ENCODE results near the gene MARVELD2.

The MARVELD2 gene

GRCh38 chr5:69491838-69492390 lies 77.0 kb downstream of the MARVELD2 start:
- ChIA-PET CTCF (no interaction called here), POLR2A (no interaction called here)
- TF ChIP-seq ZNF121 (tag by site-specific recombination; IDR thresholded peaks at IDR 0.05) = no peak
- TF ChIP-seq, protein P1, sequence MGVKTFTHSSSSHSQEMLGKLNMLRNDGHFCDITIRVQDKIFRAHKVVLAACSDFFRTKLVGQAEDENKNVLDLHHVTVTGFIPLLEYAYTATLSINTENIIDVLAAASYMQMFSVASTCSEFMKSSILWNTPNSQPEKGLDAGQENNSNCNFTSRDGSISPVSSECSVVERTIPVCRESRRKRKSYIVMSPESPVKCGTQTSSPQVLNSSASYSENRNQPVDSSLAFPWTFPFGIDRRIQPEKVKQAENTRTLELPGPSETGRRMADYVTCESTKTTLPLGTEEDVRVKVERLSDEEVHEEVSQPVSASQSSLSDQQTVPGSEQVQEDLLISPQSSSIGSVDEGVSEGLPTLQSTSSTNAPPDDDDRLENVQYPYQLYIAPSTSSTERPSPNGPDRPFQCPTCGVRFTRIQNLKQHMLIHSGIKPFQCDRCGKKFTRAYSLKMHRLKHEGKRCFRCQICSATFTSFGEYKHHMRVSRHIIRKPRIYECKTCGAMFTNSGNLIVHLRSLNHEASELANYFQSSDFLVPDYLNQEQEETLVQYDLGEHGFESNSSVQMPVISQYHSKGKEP (tag by site-specific recombination; IDR thresholded peaks at IDR 0.05) = 0 out of 2 replicates have a peak, but pooled peaks have one; percentile 3
- TF ChIP-seq ZNF391 (tag by site-specific recombination; IDR thresholded peaks at IDR 0.05; ENCODE audit: borderline replicate concordance, low read depth) = 0 out of 2 replicates have a peak, but pooled peaks have one; percentile 11
- peak; percentile 87; the same call in 1 of the 2 replicates for TF ChIP-seq ZBTB7A (tag by site-specific recombination; IDR thresholded peaks at IDR 0.05; ENCODE audit: low read depth)
- no peak for TF ChIP-seq YY2 (tag by site-specific recombination; IDR thresholded peaks at IDR 0.05)
- TF ChIP-seq ZNF223 (tag by site-specific recombination; IDR thresholded peaks at IDR 0.05) = peak; percentile 99
- 0 out of 2 replicates have a peak, but pooled peaks have one; percentile 70 for TF ChIP-seq ZNF324 (tag by site-specific recombination; IDR thresholded peaks at IDR 0.05)
- TF ChIP-seq, protein P2, sequence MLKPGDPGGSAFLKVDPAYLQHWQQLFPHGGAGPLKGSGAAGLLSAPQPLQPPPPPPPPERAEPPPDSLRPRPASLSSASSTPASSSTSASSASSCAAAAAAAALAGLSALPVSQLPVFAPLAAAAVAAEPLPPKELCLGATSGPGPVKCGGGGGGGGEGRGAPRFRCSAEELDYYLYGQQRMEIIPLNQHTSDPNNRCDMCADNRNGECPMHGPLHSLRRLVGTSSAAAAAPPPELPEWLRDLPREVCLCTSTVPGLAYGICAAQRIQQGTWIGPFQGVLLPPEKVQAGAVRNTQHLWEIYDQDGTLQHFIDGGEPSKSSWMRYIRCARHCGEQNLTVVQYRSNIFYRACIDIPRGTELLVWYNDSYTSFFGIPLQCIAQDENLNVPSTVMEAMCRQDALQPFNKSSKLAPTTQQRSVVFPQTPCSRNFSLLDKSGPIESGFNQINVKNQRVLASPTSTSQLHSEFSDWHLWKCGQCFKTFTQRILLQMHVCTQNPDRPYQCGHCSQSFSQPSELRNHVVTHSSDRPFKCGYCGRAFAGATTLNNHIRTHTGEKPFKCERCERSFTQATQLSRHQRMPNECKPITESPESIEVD (tag by site-specific recombination; IDR thresholded peaks at IDR 0.05) = no peak
- TF ChIP-seq ZNF184 (tag by site-specific recombination; IDR thresholded peaks at IDR 0.05) = no peak
- TF ChIP-seq ZBTB10 (tag by site-specific recombination; IDR thresholded peaks at IDR 0.05) = 0 out of 2 replicates have a peak, but pooled peaks have one; percentile 73
- peak; percentile 100 for TF ChIP-seq ZNF423 (tag by site-specific recombination; IDR thresholded peaks at IDR 0.05)
- no peak for TF ChIP-seq ZNF701 (tag by site-specific recombination; IDR thresholded peaks at IDR 0.05)
- peak; percentile 68; the same call in 1 of the 2 replicates for TF ChIP-seq ZFP3 (tag by site-specific recombination; IDR thresholded peaks at IDR 0.05; ENCODE audit: low read depth)
- no peak; the same call in 1 of the 2 replicates for TF ChIP-seq ZSCAN30 (tag by site-specific recombination; IDR thresholded peaks at IDR 0.05)
- peak; percentile 91 for TF ChIP-seq ZNF335 (tag by site-specific recombination; conservative IDR thresholded peaks at IDR 0.05)
- peak; percentile 72 for TF ChIP-seq ZBTB11 (tag by site-specific recombination; conservative IDR thresholded peaks at IDR 0.05; ENCODE audit: low read depth)
- no peak for TF ChIP-seq ZNF366 (tag by site-specific recombination; conservative IDR thresholded peaks at IDR 0.05)
- TF ChIP-seq, protein P3, sequence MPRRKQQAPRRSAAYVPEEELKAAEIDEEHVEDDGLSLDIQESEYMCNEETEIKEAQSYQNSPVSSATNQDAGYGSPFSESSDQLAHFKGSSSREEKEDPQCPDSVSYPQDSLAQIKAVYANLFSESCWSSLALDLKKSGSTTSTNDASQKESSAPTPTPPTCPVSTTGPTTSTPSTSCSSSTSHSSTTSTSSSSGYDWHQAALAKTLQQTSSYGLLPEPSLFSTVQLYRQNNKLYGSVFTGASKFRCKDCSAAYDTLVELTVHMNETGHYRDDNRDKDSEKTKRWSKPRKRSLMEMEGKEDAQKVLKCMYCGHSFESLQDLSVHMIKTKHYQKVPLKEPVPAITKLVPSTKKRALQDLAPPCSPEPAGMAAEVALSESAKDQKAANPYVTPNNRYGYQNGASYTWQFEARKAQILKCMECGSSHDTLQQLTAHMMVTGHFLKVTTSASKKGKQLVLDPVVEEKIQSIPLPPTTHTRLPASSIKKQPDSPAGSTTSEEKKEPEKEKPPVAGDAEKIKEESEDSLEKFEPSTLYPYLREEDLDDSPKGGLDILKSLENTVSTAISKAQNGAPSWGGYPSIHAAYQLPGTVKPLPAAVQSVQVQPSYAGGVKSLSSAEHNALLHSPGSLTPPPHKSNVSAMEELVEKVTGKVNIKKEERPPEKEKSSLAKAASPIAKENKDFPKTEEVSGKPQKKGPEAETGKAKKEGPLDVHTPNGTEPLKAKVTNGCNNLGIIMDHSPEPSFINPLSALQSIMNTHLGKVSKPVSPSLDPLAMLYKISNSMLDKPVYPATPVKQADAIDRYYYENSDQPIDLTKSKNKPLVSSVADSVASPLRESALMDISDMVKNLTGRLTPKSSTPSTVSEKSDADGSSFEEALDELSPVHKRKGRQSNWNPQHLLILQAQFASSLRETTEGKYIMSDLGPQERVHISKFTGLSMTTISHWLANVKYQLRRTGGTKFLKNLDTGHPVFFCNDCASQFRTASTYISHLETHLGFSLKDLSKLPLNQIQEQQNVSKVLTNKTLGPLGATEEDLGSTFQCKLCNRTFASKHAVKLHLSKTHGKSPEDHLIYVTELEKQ (tag by site-specific recombination; IDR thresholded peaks at IDR 0.05; ENCODE audit: borderline replicate concordance) = 0 out of 2 replicates have a peak, but pooled peaks have one; percentile 40
- TF ChIP-seq GLI4 (tag by site-specific recombination; IDR thresholded peaks at IDR 0.05) = peak; percentile 63; the same call in 1 of the 2 replicates
- TF ChIP-seq ZBTB20 (tag by site-specific recombination; IDR thresholded peaks at IDR 0.05) = peak; percentile 86
- Histone ChIP-seq H3K27ac (ENCODE audit: extremely low read depth, low read depth, low read length) (peak overlapping the region; percentile 93; the same call in 1 of the 2 replicates), H3K9me3 (ENCODE audit: control insufficient read depth, insufficient read depth, low read depth, low read length) (no peaks in the 10 kb centered on the region), H3K4me3 (ENCODE audit: low read depth, low read length) (peak overlapping the region; percentile 87), H3K4me1 (ENCODE audit: control insufficient read depth, insufficient read depth, low read length) (peaks cover 17% of the 10 kb centered on the region), H3K36me3 (ENCODE audit: control insufficient read depth in 2 of 2, insufficient read depth in 1 of 2, low read length in 2 of 2) (no peaks in the 10 kb centered on the region)

Measured in HEK293 (cell line).